GM18520 (cell line): ENCODE measurements around the gene PITPNC1.
"Not testable (repeated sequence)": the region's sequence is repeated elsewhere in the genome, so short reads cannot be mapped to it uniquely, and the experiment has no call there.

ENCODE experiments used
- ATAC-seq: cut with Tn5 transposase; IDR thresholded peaks from one replicate; pipeline ENCODE4 v1.9.1; 2021; ENCODE audit not compliant: unreplicated experiment

Gene PITPNC1

GRCh38 chr17:67503184-67503583, 126.1 kb downstream of the PITPNC1 start:
- no peak for ATAC-seq

- ATAC-seq = no peak
Observed at GRCh38 chr17:67503739-67504138, 126.7 kb downstream of the PITPNC1 start.

DNA sequence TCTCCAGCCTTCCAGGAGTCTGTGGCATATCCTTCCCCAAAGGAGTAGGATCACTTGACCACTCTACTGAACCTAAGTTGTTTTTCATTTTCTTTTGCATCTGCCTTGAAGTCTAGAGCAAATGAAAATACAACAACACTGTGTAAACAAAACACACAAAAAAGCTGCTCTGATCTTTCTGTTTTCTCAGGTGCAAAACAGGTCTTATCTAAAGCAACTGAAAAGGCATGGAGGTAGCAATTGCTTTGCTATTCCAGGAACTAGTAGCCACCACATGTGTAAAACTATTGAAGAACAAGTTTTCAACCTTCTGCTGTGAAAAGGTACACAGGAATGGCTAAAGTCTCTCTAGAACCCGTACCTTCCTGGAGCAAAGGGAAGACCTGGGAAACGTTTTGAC, 127.1 kb downstream of the PITPNC1 start:
- no peak for ATAC-seq

DNA sequence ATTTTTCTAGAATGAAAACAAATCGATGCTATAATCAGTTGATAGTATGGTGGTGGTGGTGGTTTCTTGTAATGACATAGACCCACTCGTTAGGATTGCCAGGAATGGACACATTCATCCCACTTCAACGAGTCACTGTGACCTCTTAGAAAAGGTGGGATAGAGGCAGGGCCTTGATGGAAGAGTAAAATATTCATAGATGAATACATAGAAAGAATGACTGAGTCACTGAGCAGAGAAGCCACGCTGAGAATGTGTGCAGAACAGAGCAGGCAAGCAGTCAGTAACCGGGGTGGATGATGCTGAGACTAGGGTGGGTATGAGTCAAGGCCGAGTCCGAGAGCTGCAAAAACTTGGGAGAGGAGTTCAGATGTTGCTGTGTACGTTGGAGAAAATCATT, 129.9 kb downstream of the PITPNC1 start:
- no peak for ATAC-seq

- no peak for ATAC-seq
Observed at GRCh38 chr17:67509390-67510287, 132.6 kb downstream of the PITPNC1 start.

DNA sequence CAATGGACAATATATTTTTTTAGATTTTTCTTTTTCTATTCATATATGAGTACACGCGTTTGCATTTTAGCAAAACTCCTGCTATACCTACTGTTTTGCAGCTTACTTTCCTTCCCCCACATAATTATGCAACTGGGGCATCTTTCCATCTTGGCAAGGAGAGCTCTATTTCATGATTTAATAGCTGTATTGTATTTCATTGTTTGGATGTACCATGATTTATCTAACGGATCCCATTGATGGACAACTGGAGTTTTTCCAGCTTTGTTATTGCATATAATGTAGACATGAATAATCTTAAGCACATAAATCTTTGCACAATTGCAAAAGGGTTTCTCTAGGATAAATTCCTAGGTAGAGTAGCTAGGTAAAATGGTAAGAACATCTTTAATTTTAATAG, 133.9 kb downstream of the PITPNC1 start:
- ATAC-seq = no peak

DNA sequence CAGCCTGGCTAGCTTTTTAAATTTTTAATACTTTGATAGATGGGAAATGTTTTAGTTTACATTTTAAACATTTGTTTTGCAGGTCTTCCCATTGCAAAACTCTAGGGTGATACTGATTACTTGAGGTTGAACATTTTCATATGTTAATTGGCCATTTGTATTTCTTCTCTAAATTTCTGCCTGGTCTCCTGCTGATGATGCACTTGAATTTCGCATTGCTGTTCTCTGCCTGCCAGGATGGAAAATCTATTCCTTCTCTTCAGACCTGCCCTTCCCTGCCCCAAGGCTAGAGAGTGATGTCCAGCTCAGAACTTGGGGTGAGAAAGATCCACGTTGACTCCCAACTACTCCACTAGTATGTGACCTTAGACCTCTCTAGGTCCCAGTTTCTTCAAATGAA, 134.7 kb downstream of the PITPNC1 start:
- no peak for ATAC-seq

DNA sequence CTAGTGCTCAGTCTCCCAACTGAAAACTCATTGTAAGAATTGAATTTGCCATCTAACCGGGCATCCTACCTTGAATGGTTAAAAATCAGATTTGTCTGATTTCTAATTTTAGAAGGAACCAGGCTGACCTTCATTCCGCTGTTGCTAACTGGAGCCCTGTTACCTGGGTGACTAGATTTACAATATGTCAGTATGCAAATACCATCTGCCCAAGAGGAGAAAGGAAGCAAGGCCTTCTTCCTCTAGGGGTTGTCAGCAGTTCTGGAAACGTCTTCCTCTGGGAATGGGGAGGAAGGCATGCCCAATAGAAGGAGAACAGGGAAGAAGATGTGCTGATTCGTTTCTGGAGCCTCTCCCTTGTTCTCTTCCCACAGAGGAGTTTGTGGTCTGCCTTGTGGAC, 137.9 kb downstream of the PITPNC1 start:
- no peak for ATAC-seq

DNA sequence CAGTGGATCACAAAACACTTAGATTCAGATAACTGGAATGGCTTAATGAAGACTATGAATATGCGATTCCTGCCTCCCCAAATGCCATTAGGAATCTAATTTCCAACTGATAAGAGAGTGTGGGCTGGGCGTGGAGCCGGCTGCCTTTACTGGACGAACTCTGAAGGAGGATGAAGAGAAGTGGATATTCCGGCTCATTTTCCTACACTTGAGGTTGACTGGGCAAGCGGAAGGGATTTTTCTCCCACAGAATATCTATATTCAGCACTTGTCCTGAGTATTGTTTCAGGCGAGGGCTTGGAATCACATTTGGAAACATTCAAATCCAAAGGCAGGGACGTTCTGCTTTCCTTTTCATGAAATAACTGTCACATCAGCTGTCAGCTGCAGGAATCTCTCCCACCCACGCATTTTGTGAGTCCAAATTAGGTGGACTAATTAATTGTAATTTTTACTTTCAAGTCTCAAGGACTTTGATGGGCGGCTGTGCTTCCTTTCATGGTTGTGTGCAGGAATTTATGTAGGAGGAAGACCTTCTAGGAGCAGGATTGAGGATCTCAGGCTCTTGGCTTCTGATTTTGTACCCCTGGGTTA, 138.5 kb downstream of the PITPNC1 start:
- no peak for ATAC-seq

GRCh38 chr17:67516571-67516970, 139.5 kb downstream of the PITPNC1 start:
- ATAC-seq = not testable (repeated sequence)

GRCh38 chr17:67517325-67517724, 140.2 kb downstream of the PITPNC1 start:
- no peak for ATAC-seq

GRCh38 chr17:67518876-67519275, 141.8 kb downstream of the PITPNC1 start:
- ATAC-seq = no peak

DNA sequence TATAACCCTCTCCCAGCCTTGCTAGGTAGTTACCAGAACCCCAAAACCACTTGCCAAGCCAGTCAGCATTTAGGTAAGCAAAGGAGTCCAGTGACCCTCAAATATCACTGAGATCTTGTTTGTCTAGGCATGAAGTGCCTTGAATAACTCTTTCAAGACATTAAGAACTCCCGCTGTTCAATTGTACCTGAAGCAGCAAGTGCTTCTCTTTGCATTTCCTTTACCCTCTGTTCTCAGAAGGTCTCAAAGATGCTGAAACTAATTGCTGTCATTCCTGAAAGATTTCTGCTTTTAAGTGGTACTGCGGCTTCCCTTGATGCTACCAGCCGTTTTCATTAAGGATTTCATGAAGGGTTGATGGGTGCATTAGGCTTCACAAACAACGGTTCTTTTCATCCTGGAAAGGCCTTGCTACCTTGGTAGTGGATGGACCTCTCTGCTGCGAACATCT, 142.7 kb downstream of the PITPNC1 start:
- no peak for ATAC-seq

DNA sequence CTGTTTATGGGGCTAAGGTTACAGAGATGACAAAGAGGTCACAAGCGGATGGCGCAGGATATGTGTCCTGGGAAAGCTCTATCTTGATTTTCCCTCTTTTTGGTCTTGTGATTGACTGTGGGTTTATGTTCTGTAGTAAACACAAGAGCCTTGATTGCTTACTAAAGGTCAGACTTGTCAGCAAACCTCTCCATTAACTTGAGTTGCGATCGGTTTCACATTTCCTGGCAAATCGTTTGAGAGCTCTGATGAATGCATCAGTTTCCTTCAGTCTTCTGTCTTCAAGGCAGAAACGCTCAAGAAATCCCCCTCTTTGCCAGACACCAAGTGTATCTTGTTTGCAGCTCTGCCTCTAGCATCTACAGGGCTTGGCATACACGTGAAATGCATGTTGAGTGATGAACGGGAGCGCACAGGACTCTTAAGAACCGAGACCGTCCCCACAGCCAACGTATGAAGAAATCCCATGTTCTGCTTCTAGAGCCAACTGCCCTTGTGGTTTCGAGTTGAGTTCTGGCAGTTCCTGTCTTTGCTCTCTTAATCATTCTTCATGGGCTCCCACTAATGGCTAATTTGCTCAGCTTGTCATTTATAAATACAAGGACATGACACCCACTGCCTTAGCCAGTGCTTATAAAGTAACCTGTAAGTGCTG, 143.3 kb downstream of the PITPNC1 start:
- ATAC-seq = no peak

DNA sequence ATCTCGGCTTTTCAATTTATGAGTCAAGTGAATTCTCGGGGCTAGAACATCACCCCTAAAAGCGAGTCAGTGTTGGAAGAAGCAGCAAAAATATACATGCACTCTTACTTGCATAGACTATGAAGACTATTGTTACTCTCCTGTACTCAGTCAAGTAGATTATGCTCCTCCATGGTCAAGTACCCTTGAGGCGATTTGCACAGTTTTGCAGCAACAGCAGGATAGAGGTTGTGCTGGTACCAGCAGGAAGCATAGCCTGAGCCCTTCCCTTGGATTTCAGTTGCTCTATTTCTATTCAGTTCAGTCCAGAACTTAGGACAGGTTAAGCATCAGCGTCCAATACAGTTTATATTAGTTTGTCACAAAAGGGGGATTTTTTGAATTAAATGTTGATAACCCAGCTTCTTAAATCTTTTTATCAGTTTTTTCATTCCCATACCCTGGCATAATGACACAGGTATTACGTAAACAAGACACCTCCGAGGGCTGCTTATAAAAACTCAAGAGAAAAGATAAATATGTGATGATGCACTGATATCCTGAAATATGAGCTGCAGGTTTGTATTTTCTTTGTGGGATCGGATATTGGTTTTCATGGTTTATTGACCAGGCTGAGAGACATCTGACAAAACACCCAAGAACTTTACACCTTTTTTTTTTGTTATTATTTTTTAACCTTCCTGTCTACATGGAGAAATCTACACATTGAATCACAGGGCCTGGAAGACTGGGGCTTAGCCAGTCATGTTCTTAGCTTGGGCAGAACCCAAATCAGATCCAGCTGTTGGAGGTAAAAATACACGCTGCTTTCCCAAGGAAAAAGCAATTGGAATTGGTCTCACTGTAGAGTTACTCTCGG, 144.1 kb downstream of the PITPNC1 start:
- no peak for ATAC-seq

GRCh38 chr17:67521775-67522069, 144.6 kb downstream of the PITPNC1 start:
- ATAC-seq = no peak

GRCh38 chr17:67523101-67523500, 146.0 kb downstream of the PITPNC1 start:
- no peak for ATAC-seq

DNA sequence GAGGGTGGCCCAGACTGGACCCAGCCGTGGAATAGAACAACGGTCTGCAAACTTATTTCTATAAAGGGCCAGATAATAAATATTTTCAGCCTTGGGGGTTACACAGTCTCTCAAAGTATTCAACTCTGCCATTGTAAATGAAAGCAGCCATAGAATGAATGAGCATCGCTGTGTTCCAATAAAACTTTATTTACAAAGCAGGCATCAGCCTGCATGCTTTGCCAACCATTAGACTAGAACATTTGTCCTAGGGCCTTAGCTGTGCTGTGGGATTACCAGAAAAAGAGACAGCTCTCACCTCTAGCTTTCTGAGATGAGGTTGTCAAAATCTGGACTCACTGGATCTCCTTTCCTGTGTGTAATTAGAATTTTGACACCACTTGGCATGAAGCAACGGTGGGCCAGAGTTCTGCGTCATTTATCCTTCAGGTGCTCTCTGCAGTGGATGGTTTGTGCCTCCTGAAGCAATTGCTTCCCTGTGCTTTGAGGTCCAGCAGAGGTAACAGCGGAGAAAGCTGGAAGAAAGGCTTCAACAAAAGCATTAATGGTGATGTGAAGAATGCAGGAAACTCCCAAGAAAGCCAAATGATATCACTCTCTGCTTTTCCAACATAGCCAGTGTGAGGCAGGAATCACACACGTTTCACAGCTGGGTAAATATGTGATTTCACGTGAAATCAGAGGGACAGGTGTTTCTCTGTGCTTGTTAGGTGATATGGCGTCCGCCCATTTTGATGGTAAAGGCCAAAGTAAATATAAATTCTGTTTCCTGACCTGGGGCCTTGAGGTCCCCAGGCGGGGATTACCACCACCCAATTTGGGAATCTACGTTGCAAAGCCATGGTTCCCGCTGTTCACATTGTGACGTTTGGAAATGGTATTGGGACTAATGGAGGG, 148.4 kb downstream of the PITPNC1 start:
- ATAC-seq = no peak

GRCh38 chr17:67526700-67527099, 149.6 kb downstream of the PITPNC1 start:
- ATAC-seq = no peak

DNA sequence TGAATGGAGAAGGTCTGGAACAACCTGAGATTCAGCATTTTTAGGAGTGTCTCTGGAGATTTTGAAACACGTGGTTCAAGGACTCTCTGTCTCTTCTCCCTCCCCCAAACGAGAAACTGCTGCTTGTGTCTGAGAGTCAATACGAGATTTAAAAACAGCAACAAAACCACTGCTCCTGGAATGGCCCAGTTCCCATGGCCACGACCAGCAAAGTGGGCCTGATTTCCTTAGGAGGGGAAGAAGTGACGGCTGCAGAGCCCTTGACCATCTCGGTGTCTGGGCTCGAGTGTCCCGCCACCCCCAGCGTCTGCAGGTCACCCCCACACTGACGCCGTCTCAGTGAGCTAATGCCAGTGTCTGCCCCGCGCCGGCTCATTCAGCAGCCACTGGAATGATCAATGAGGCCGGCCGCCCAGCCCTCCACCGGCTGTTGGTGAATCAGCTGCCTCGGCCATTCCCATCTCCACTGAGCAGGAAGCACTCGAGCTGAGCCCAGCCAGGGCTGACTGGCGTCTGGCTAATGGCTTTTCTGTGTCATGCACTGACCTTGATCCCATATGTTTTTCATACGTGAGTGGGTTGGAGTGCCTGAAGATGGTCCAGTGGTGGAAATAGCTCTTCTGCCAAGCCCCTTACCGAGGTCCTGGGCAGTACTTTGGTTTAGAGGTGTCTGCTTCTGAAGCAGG, 151.8 kb downstream of the PITPNC1 start:
- ATAC-seq = no peak
